GM21717 (cell line): Measurements from ENCODE around the gene GPALPP1.
"Not testable (repeated sequence)": the region's sequence is repeated elsewhere in the genome, so short reads cannot be mapped to it uniquely, and the experiment has no call there.

Experiments
- ATAC-seq: cut with Tn5 transposase; IDR thresholded peaks from one replicate; pipeline ENCODE4 v1.9.1; 2021; ENCODE audit warnings: mild to moderate bottlenecking, moderate library complexity; ENCODE audit not compliant: unreplicated experiment

Gene GPALPP1

DNA sequence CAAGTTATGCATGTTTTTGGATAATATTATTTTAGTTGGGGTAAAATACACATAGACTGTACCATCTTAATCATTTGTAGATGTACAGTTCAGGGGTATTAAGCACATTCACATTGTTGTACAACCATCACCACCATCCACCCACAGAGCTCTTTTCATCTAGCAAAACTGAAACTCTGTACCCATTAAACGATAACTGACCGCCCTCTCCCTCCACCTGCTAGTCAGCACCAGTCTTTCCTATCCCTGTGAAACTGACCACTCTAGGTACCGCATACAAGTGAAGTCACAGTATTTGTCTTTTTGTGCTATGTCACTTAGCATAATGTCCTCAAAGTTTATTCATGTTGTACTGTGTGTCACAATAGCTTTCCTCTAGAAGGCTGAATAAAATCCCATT, 70.7 kb downstream of the GPALPP1 start:
- ATAC-seq, result no peak

- no peak for ATAC-seq
Observed at GRCh38 chr13:45063261-45063860, 74.0 kb downstream of the GPALPP1 start.

DNA sequence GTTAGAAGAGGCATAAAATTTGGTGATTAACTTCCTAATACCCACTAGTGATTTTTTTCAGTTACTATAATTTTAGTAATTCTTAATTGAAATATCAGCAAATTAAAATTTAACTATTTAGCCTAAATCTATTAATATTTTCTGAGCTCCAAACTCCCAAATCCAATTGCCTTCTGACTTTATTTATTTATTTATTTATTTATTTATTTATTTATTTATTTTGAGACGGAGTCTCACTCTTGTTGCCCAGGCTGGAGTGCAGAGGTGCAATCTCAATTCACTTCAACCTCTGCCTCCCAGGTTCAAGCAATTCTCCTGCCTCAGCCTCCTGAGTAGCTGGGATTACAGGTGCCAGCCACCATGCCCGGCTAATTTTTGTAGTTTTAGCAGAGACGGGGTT, 74.6 kb downstream of the GPALPP1 start:
- not testable (repeated sequence) for ATAC-seq

- no peak for ATAC-seq
Observed at GRCh38 chr13:45064889-45065288, 75.6 kb downstream of the GPALPP1 start.

DNA sequence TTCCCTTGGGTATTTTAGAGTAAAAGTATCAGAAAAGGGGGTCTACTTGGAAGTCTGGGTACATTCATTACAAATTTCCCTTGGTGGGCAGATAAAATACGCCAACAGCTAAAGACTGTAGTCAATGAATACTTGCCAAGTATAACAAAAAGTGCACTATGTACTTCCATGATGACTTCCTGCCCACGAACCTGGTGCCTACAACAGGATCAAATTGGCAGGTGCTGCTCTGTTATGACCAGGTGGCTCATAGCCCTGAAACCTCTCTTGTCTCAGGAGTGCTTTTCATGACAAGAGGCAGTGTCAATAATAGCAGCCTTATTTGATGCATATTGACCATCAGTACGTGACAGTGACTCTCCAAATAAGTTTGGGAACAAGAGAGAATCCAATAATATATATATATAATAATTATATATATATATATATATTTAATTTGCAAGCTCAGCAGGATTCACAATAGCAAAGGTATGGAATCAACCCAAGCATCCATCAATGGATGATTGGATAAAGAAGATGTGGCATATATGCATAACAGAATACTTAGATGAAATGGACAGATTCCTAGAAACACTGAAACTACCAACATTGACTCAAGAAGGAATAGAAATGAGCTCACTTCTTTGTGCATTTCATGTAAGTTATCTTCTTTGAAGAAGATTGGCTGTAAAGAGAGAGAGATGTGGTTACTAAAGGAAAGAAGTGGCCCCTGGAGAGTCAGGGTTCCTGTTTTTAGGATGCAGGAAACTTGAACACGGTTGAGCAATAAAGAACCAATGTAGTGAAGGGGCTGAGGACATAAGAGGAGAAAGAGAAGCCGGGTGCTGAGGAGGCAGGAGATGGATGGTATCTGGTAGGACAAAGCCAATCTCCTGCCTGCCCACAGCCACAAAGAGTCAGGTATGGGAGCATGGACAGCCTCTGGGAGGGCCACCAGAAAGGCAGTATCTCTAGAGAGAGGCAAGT, 79.0 kb downstream of the GPALPP1 start:
- no peak for ATAC-seq

DNA sequence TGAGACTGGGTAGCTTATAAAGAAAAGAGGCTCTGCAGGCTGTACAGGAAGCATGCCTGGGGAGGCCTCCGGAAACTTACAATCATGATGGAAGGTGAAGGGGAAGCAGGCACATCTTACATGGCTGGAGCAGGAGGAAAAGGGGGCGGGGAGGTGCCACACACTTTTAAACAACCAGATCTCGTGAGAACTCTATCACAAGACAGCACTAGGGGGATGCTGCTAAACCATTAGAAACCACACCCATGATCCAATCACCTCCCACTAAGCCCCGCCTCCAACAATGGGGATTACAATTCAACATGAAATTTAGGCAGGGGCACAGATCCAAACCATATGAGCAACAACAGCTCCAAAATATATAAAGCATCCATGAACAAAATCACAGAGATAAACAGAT, 84.5 kb downstream of the GPALPP1 start:
- no peak for ATAC-seq

DNA sequence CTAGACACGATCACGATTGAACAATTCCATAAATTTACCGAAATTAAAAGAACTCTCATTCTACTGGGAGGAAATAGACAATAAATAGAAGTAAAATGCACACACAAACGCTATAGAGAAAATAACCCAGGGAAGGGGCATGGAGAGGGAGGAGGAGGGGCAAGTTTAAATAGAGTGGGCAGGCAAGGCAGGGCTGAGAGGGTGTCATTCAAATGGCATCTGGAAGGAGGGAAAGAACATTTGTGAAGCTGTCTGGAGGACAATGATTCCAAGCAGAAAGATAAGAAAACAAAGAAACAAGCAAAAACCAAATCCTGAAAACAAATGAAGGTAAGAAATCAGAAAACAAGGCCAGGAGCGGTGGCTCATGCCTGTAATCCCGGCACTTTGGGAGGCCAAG, 85.4 kb downstream of the GPALPP1 start:
- no peak for ATAC-seq

DNA sequence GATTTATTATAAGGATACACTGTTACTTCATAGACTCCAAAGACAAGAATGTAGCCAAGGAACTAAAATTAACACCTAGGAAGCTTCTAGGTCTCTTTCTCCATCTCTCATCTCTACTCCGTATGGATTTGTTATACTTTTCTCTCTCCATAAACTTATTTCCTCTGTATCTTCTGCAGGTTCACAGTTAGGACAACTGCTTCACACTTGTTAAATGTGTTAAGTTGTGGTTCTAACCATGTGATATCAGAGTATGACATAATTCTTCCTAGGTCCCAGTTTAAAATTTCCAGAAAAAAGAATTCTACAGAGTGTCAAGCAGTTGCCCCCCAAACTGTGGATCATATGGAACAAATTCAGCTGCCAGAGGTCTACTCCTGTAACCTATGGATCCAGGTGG, 88.7 kb downstream of the GPALPP1 start:
- ATAC-seq, result no peak
